ENCODE data around the gene MAB21L3.

Gene MAB21L3

GRCh38 chr1:116150368-116150767 is 39.2 kb downstream of the MAB21L3 start:
- H3K4me3 ChIP-seq (ENCODE audit: control insufficient read depth, low read depth, low read length), result no peak overlapping the region
- no peak for DNase-seq (ENCODE audit: low read depth)
- no peak for TF ChIP-seq CTCF (conservative IDR thresholded peaks at IDR 0.05; ENCODE audit: control insufficient read depth, insufficient read depth, low read depth, low read length)

GRCh38 chr1:116151739-116152576 is 40.8 kb downstream of the MAB21L3 start:
- peak; percentile 66 for DNase-seq (ENCODE audit: low read depth)
- TF ChIP-seq CTCF (conservative IDR thresholded peaks at IDR 0.05; ENCODE audit: control insufficient read depth, insufficient read depth, low read depth, low read length), result peak; percentile 41
- H3K4me3 ChIP-seq (ENCODE audit: control insufficient read depth, low read depth, low read length), result peak overlapping the region; percentile 45

GRCh38 chr1:116152577-116152943 is 41.4 kb downstream of the MAB21L3 start:
- peak overlapping the region; percentile 45 for H3K4me3 ChIP-seq (ENCODE audit: control insufficient read depth, low read depth, low read length)
- no peak for DNase-seq (ENCODE audit: low read depth)

GRCh38 chr1:116152950-116153691 is 41.9 kb downstream of the MAB21L3 start:
- no peak for TF ChIP-seq CTCF (conservative IDR thresholded peaks at IDR 0.05; ENCODE audit: control insufficient read depth, insufficient read depth, low read depth, low read length)
- no peak for DNase-seq (ENCODE audit: low read depth)
- H3K4me3 ChIP-seq (ENCODE audit: control insufficient read depth, low read depth, low read length), result no peak overlapping the region

More at GRCh38 chr1:116152577-116152943, 41.4 kb downstream of the MAB21L3 start:
- TF ChIP-seq CTCF (conservative IDR thresholded peaks at IDR 0.05; ENCODE audit: control insufficient read depth, insufficient read depth, low read depth, low read length), result no peak

GRCh38 chr1:116153692-116154031 is 42.5 kb downstream of the MAB21L3 start:
- TF ChIP-seq CTCF (conservative IDR thresholded peaks at IDR 0.05; ENCODE audit: control insufficient read depth, insufficient read depth, low read depth, low read length), result no peak
- no peak for DNase-seq (ENCODE audit: low read depth)
- no peak overlapping the region for H3K4me3 ChIP-seq (ENCODE audit: control insufficient read depth, low read depth, low read length)

- H3K4me3 ChIP-seq (ENCODE audit: control insufficient read depth, low read depth, low read length), result no peak overlapping the region
- DNase-seq (ENCODE audit: low read depth), result no peak
- no peak for TF ChIP-seq CTCF (conservative IDR thresholded peaks at IDR 0.05; ENCODE audit: control insufficient read depth, insufficient read depth, low read depth, low read length)
Measured at GRCh38 chr1:116154536-116154935, 43.3 kb downstream of the MAB21L3 start.
